Measurements from ENCODE around the gene LSM11. TPM values are rescaled to one million over a fixed set of nuclear protein-coding genes. Genes with fewer than 3 reads are reported as not detected.
"Not testable (repeated sequence)": the region's sequence is repeated elsewhere in the genome, so short reads cannot be mapped to it uniquely, and the experiment has no call there.

LSM11 gene
- 8.8 and 9.0 TPM in 2 replicates for total RNA-seq

GRCh38 chr5:157743163-157744050 lies at the start of gene LSM11:
TSS of gene LSM11 (plus strand) at chr5:157743712. CDS start at chr5:157743751, 39 bp downstream.
- peak within 1 kb of the TSS; percentile 98 for H3K4me3 Mint-ChIP-seq
- peak within 1 kb of the TSS; percentile 93 for H3K27ac Mint-ChIP-seq
- no peaks in the 10 kb centered on the region for H3K9me3 Mint-ChIP-seq
- peak; percentile 90 for DNase-seq (ENCODE audit: low spot score)
- H3K4me1 Mint-ChIP-seq (ENCODE audit: low read depth): peaks cover 46% of the 10 kb centered on the region
- intact Hi-C loops (cut with micrococcal nuclease): loop anchor here (1.0 kb wide), 10 partner anchors 12 to 415 kb away; partner anchors contain the start of genes CLINT1 and THG1L
- peaks cover 17% of the 10 kb centered on the region for H3K36me3 Mint-ChIP-seq (ENCODE audit: low read depth)
- peaks cover 3% of the 10 kb centered on the region for H3K27me3 Mint-ChIP-seq (ENCODE audit: insufficient read depth)

DNA sequence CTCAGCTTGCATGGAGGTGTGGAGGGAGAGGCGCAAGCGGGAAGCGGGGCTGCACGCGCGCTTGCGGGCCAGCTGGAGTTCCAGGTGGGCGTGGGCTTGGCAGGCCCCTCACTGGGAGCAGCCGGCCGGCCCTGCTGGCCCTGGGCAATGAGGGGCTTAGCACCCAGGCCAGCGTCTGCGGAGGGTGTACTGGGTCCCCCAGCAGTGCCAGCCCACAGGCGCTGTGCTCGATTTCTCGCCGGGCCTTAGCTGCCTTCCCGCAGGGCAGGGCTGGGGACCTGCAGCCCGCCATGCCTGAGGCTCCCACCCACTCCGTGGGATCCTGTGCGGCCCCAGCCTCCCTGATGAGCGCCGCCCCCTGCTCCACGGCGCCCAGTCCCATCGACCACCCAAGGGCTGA lies 49.7 kb upstream of the LSM11 start:
- H3K4me1 Mint-ChIP-seq (ENCODE audit: low read depth); DNase-seq (ENCODE audit: low spot score); H3K36me3 Mint-ChIP-seq (ENCODE audit: low read depth); H3K27me3 Mint-ChIP-seq (ENCODE audit: insufficient read depth); intact Hi-C loops (cut with micrococcal nuclease); H3K27ac Mint-ChIP-seq; H3K4me3 Mint-ChIP-seq: not testable (repeated sequence)
- H3K9me3 Mint-ChIP-seq: peaks cover 13% of the 10 kb centered on the region

- H3K36me3 Mint-ChIP-seq (ENCODE audit: low read depth); H3K4me3 Mint-ChIP-seq; H3K27me3 Mint-ChIP-seq (ENCODE audit: insufficient read depth); H3K27ac Mint-ChIP-seq; H3K4me1 Mint-ChIP-seq (ENCODE audit: low read depth); intact Hi-C loops (cut with micrococcal nuclease); DNase-seq (ENCODE audit: low spot score): not testable (repeated sequence)
- H3K9me3 Mint-ChIP-seq: peaks cover 23% of the 10 kb centered on the region
Observed at GRCh38 chr5:157696154-157696553, 47.4 kb upstream of the LSM11 start.

DNA sequence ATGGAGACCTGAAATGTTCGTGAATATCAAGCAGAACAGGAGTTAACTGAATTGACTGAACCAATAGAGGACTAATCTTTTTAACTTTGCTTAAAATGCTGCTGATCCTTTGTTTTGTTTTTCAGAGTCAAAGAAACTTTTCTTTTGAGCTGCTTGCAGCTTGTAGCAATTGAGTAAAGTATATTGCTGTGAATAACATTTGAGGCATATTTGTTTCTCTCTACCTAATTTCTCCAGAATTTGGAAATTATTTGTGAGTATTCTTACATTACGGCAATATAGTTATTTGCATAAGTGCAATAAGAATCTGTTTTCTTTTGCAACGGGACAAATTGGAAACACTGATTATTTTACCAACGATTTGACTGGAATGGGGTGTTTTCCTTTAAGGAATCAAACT lies 44.8 kb upstream of the LSM11 start:
- H3K27me3 Mint-ChIP-seq (ENCODE audit: insufficient read depth); H3K4me1 Mint-ChIP-seq (ENCODE audit: low read depth); intact Hi-C loops (cut with micrococcal nuclease); H3K27ac Mint-ChIP-seq; DNase-seq (ENCODE audit: low spot score); H3K36me3 Mint-ChIP-seq (ENCODE audit: low read depth); H3K4me3 Mint-ChIP-seq: not testable (repeated sequence)
- peaks cover 22% of the 10 kb centered on the region for H3K9me3 Mint-ChIP-seq

DNA sequence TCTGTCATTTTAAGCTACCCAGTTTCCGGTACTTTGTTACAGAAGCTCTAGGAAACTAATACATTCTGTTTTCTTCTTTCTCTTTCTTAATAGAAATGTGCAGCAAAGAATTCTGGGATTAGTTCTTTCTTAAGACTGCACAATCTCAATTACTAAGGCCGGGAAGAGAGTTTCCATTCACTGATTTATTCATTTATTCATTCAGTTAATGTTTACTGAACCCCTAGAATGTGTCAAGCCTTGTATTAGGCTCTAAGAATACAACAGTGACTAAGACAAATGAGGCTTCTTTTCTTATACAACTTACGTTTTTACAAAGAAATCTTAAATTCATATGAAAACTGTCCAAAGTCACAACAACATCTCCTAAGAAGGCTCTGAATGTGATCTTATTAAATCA lies 39.8 kb upstream of the LSM11 start:
- DNase-seq (ENCODE audit: low spot score): no peak
- peaks cover 25% of the 10 kb centered on the region for H3K27me3 Mint-ChIP-seq (ENCODE audit: insufficient read depth)
- H3K9me3 Mint-ChIP-seq: peaks cover 16% of the 10 kb centered on the region
- H3K36me3 Mint-ChIP-seq (ENCODE audit: low read depth): peaks cover 2% of the 10 kb centered on the region
- no peaks in the 10 kb centered on the region for H3K4me1 Mint-ChIP-seq (ENCODE audit: low read depth)
- no peak overlapping the region for H3K27ac Mint-ChIP-seq
- intact Hi-C loops (cut with micrococcal nuclease): no loop called here
- H3K4me3 Mint-ChIP-seq: no peak overlapping the region

DNA sequence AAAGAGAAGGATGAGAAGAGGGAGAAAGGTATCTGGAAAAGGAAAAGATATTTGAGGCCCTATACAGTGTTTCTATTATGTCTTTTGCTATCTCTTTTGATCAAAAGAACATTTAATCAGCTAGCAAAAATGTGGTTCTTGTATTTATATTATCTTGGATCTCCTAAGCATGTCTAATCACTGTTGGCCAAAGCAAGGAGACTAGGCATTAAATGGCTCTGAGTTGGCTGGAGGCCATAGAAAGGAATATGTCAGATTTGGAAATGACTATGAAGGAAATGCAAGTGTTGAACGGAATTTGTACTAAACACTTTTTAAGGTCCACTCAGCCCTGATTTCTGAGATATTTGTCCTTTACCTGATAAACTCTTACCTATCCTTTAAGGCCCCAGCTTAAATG lies 34.6 kb upstream of the LSM11 start:
- Mint-ChIP-seq H3K36me3 (ENCODE audit: low read depth) (peaks cover 2% of the 10 kb centered on the region), H3K4me3 (no peak overlapping the region), H3K4me1 (ENCODE audit: low read depth) (peaks cover 18% of the 10 kb centered on the region), H3K27me3 (ENCODE audit: insufficient read depth) (peaks cover 16% of the 10 kb centered on the region), H3K27ac (no peak overlapping the region), H3K9me3 (no peaks in the 10 kb centered on the region)
- intact Hi-C loops (cut with micrococcal nuclease): no loop called here
- no peak for DNase-seq (ENCODE audit: low spot score)

GRCh38 chr5:157709346-157709745 lies 34.2 kb upstream of the LSM11 start:
- peaks cover 2% of the 10 kb centered on the region for H3K36me3 Mint-ChIP-seq (ENCODE audit: low read depth)
- H3K4me3 Mint-ChIP-seq: no peak overlapping the region
- intact Hi-C loops (cut with micrococcal nuclease): no loop called here
- H3K9me3 Mint-ChIP-seq: no peaks in the 10 kb centered on the region
- peaks cover 22% of the 10 kb centered on the region for H3K4me1 Mint-ChIP-seq (ENCODE audit: low read depth)
- no peak overlapping the region for H3K27ac Mint-ChIP-seq
- H3K27me3 Mint-ChIP-seq (ENCODE audit: insufficient read depth): peaks cover 12% of the 10 kb centered on the region
- DNase-seq (ENCODE audit: low spot score): no peak

GRCh38 chr5:157710431-157710830 lies 33.1 kb upstream of the LSM11 start:
- no peak for DNase-seq (ENCODE audit: low spot score)
- no peak overlapping the region for H3K27ac Mint-ChIP-seq
- H3K36me3 Mint-ChIP-seq (ENCODE audit: low read depth): peaks cover 2% of the 10 kb centered on the region
- no peak overlapping the region for H3K4me3 Mint-ChIP-seq
- peaks cover 30% of the 10 kb centered on the region for H3K4me1 Mint-ChIP-seq (ENCODE audit: low read depth)
- peaks cover 8% of the 10 kb centered on the region for H3K27me3 Mint-ChIP-seq (ENCODE audit: insufficient read depth)
- intact Hi-C loops (cut with micrococcal nuclease): no loop called here
- no peaks in the 10 kb centered on the region for H3K9me3 Mint-ChIP-seq

- Mint-ChIP-seq H3K9me3 (no peaks in the 10 kb centered on the region), H3K4me1 (ENCODE audit: low read depth) (peaks cover 30% of the 10 kb centered on the region), H3K4me3 (no peak overlapping the region), H3K27me3 (ENCODE audit: insufficient read depth) (peaks cover 8% of the 10 kb centered on the region), H3K36me3 (ENCODE audit: low read depth) (peaks cover 2% of the 10 kb centered on the region), H3K27ac (no peak overlapping the region)
- intact Hi-C loops (cut with micrococcal nuclease): no loop called here
- DNase-seq (ENCODE audit: low spot score): no peak
Observed at GRCh38 chr5:157710882-157711281, 32.6 kb upstream of the LSM11 start.

GRCh38 chr5:157713830-157714595 lies 29.5 kb upstream of the LSM11 start:
- peaks cover 55% of the 10 kb centered on the region for H3K4me1 Mint-ChIP-seq (ENCODE audit: low read depth)
- no peaks in the 10 kb centered on the region for H3K27me3 Mint-ChIP-seq (ENCODE audit: insufficient read depth)
- no peak for DNase-seq (ENCODE audit: low spot score)
- no peak overlapping the region for H3K27ac Mint-ChIP-seq
- no peak overlapping the region for H3K4me3 Mint-ChIP-seq
- no peaks in the 10 kb centered on the region for H3K9me3 Mint-ChIP-seq
- H3K36me3 Mint-ChIP-seq (ENCODE audit: low read depth): no peaks in the 10 kb centered on the region
- intact Hi-C loops (cut with micrococcal nuclease): no loop called here

DNA sequence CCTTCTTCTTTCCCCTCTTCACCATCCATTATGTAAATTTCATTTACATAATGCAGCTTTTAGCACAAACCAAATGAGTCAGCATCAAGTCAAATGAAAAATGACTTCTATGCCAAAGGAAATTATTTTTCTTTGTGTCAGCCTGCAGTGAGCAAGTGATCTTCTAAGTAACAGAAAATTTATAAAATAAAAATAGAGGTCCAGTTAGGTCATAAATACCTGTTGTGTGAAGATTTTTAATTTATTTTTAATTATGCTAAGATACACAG lies 29.0 kb upstream of the LSM11 start:
- DNase-seq (ENCODE audit: low spot score): no peak
- H3K36me3 Mint-ChIP-seq (ENCODE audit: low read depth): no peaks in the 10 kb centered on the region
- no peaks in the 10 kb centered on the region for H3K27me3 Mint-ChIP-seq (ENCODE audit: insufficient read depth)
- H3K4me3 Mint-ChIP-seq: no peak overlapping the region
- no peaks in the 10 kb centered on the region for H3K9me3 Mint-ChIP-seq
- H3K4me1 Mint-ChIP-seq (ENCODE audit: low read depth): peaks cover 55% of the 10 kb centered on the region
- H3K27ac Mint-ChIP-seq: no peak overlapping the region
- intact Hi-C loops (cut with micrococcal nuclease): no loop called here

GRCh38 chr5:157718519-157718918 lies 25.0 kb upstream of the LSM11 start:
- H3K4me3 Mint-ChIP-seq: peak overlapping the region; percentile 45
- no peak for DNase-seq (ENCODE audit: low spot score)

GRCh38 chr5:157719245-157719644 lies 24.3 kb upstream of the LSM11 start:
- intact Hi-C loops (cut with micrococcal nuclease): loop anchor here (2.0 to 5.0 kb wide), 3 partner anchors 67 to 212 kb away; partner anchors contain the start of gene SOX30
- H3K27me3 Mint-ChIP-seq (ENCODE audit: insufficient read depth): no peaks in the 10 kb centered on the region
- H3K36me3 Mint-ChIP-seq (ENCODE audit: low read depth): peaks cover 2% of the 10 kb centered on the region
- peaks cover 39% of the 10 kb centered on the region for H3K4me1 Mint-ChIP-seq (ENCODE audit: low read depth)
- H3K9me3 Mint-ChIP-seq: no peaks in the 10 kb centered on the region
- H3K27ac Mint-ChIP-seq: no peak overlapping the region
- H3K4me3 Mint-ChIP-seq: no peak overlapping the region
- no peak for DNase-seq (ENCODE audit: low spot score)

More at GRCh38 chr5:157718519-157718918, 25.0 kb upstream of the LSM11 start:
- no peaks in the 10 kb centered on the region for H3K9me3 Mint-ChIP-seq
- intact Hi-C loops (cut with micrococcal nuclease): loop anchor here (1.0 to 5.0 kb wide), 8 partner anchors 13 to 376 kb away; partner anchors contain the start of genes SOX30 and THG1L
- no peaks in the 10 kb centered on the region for H3K36me3 Mint-ChIP-seq (ENCODE audit: low read depth)
- H3K27me3 Mint-ChIP-seq (ENCODE audit: insufficient read depth): no peaks in the 10 kb centered on the region
- H3K4me1 Mint-ChIP-seq (ENCODE audit: low read depth): peaks cover 45% of the 10 kb centered on the region
- peak overlapping the region; percentile 59 for H3K27ac Mint-ChIP-seq
